Measurements from ENCODE around the gene PTPRO.

PTPRO gene

DNA sequence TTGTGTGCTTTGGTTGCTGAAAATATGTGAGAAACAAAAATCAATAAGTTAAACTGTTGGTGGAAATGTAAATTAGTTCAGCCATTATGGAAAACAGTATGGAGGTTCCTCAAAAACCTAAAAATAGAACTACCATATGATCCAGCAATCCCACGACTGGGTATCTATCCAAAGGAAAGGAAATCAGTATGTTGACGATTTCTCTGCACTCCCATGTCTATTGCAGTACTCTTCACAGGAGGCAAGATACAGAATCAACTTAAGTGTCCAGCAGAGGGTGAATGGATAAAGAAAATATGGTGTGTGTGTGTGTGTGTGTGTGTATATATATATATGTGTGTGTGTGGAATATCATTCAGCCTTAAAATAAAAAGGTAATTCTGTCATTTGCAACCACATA lies 159.5 kb downstream of the PTPRO start:
- H3K4me3 ChIP-seq (ENCODE audit: low read depth, low read length): no peak overlapping the region
- no peak for DNase-seq (ENCODE audit: low read depth)
- TF ChIP-seq, protein P1, sequence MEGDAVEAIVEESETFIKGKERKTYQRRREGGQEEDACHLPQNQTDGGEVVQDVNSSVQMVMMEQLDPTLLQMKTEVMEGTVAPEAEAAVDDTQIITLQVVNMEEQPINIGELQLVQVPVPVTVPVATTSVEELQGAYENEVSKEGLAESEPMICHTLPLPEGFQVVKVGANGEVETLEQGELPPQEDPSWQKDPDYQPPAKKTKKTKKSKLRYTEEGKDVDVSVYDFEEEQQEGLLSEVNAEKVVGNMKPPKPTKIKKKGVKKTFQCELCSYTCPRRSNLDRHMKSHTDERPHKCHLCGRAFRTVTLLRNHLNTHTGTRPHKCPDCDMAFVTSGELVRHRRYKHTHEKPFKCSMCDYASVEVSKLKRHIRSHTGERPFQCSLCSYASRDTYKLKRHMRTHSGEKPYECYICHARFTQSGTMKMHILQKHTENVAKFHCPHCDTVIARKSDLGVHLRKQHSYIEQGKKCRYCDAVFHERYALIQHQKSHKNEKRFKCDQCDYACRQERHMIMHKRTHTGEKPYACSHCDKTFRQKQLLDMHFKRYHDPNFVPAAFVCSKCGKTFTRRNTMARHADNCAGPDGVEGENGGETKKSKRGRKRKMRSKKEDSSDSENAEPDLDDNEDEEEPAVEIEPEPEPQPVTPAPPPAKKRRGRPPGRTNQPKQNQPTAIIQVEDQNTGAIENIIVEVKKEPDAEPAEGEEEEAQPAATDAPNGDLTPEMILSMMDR (IDR thresholded peaks at IDR 0.05; ENCODE audit: insufficient read depth, low read depth, low read length, missing control alignments): no peak

DNA sequence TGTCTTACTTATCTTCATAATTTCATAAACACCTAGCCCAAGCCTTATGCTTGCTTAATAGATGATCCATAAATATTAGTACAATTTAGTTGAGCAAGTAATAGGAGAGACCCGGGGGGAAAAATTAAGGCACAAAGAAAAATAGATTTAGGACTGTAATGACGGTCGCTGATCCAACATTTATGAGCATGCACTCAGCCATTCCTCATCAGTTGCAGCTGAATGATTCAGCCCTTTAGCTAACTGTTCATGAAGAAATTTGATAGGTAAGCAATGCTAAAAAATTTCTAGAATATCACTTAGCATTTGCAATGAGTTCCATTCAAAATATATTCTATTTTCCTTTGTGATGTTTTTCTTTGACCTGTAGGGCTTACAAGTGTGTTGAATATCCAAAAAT lies 163.2 kb downstream of the PTPRO start:
- TF ChIP-seq, protein P1 (IDR thresholded peaks at IDR 0.05; ENCODE audit: insufficient read depth, low read depth, low read length, missing control alignments): no peak
- H3K4me3 ChIP-seq (ENCODE audit: low read depth, low read length): no peak overlapping the region
- no peak for DNase-seq (ENCODE audit: low read depth)

DNA sequence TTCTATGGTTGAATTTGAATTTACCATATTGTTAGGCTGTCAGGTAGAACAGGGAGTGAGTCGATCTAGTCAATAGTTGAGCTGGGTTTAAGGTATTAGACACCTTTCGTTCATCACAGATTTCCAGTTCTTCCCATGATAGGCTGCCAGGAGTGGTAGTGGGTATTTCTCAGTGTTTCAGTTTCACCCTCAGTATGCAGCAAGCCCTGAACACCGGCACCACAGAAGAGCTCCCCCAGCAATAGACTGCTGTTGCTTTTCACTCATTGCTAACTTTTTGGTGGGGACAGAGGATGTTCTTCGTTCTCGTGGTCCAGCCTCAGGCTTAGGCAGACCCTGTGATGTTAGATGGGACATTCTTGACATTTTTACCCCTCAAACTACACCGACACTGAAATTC lies 164.6 kb downstream of the PTPRO start:
- no peak overlapping the region for H3K4me3 ChIP-seq (ENCODE audit: low read depth, low read length)
- TF ChIP-seq, protein P1 (IDR thresholded peaks at IDR 0.05; ENCODE audit: insufficient read depth, low read depth, low read length, missing control alignments): no peak
- DNase-seq (ENCODE audit: low read depth): no peak

DNA sequence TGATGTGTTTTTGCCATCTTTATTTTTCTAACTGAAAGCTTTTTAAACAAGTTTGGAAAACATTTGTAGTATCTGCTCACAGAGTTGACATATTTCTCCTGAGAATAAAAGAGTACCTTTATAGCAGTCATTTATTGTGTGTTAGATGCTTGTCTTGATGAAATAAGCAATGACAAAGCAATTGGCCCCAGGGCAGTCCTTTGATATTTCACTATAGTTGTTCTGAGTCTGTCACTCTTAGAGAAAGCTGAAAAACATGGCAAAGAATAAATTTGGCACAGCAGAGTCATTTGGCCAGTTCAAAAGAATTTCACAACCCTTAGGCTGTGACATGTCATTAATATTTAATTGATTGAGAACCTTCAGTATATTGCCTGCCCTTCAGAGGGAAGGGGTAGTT lies 166.2 kb downstream of the PTPRO start:
- DNase-seq (ENCODE audit: low read depth): no peak
- no peak overlapping the region for H3K4me3 ChIP-seq (ENCODE audit: low read depth, low read length)
- TF ChIP-seq, protein P1 (IDR thresholded peaks at IDR 0.05; ENCODE audit: insufficient read depth, low read depth, low read length, missing control alignments): no peak

DNA sequence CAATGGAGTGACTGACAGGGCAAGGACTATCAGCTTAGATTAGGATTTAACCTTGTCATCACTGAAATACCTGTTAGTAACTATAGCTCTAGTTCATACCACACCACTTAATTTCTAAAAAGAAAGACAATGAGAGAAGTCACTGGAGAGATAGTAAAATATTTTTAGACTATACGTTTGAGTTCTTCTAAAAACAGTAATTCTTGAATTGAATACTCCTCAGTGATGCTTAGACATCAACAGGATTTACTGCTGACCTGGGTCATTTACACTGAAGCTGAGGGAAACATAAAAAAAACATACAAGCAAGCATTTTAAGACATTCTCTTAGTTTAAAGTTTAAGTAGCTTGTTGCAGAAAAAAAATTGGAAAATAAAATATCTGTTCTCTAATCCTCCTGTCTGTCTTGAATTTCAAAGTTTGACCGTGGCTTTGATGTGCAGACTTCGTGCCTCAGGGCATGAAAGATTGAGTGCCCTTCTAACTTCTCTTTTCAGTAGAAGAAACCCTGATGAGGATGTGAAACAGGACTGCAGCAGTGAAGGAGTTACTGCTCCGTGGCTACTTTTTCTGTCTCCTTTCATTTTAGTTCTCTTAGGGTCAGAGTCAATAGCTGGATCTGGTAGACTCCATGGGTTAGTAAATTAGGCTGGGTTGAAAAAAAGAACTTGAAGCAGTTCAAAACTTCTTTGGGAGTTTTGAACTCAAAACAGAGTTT lies 172.2 kb downstream of the PTPRO start:
- peak; percentile 32 for DNase-seq (ENCODE audit: low read depth)
- TF ChIP-seq, protein P1 (IDR thresholded peaks at IDR 0.05; ENCODE audit: insufficient read depth, low read depth, low read length, missing control alignments): no peak
- no peak overlapping the region for H3K4me3 ChIP-seq (ENCODE audit: low read depth, low read length)

DNA sequence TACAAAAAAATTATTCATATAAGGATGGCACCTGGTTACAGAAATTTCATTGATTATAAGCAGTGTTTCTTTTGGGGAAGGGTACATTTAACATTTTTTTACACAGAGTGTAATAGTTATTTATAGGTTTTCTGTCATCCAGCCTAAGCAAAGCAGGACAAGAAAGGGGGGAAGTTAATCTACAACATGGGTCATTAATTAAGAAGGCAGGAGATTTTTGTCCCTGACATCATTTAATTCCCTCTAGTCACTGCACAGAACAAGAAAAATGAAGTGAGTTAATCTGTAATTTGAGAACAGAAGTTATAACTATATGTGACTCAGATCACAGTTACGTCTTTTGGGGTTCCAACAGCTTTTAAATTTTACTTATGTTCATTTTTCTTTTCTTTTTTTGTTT lies 173.4 kb downstream of the PTPRO start:
- H3K4me3 ChIP-seq (ENCODE audit: low read depth, low read length): no peak overlapping the region
- TF ChIP-seq, protein P1 (IDR thresholded peaks at IDR 0.05; ENCODE audit: insufficient read depth, low read depth, low read length, missing control alignments): no peak
- DNase-seq (ENCODE audit: low read depth): no peak

DNA sequence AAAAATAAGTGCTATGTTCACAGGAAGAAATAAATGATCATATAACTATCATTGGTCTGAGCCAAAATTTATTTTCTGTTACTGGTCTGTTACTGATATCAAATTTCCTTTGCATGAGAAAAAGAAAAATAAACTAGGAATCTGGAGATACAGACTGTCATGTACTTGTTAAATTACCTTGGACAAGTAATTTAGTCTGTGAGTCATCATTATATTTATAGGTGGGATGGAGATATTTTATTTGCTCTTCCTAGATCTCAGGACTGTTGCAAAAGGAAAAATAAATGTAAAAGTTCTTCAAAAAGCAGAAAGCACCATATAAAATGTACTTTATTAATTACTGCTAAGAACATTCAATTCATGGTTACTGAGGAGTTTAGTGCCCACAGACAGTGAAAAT lies 174.4 kb downstream of the PTPRO start:
- no peak for DNase-seq (ENCODE audit: low read depth)
- TF ChIP-seq, protein P1 (IDR thresholded peaks at IDR 0.05; ENCODE audit: insufficient read depth, low read depth, low read length, missing control alignments): no peak
- no peak overlapping the region for H3K4me3 ChIP-seq (ENCODE audit: low read depth, low read length)
